Measurements from ENCODE around the gene AFDN. TPM values are rescaled to one million over a fixed set of nuclear protein-coding genes. Genes with fewer than 3 reads are reported as not detected.

Gene AFDN
- total RNA-seq, 1 donor from 2014 or later = 109 TPM

DNA sequence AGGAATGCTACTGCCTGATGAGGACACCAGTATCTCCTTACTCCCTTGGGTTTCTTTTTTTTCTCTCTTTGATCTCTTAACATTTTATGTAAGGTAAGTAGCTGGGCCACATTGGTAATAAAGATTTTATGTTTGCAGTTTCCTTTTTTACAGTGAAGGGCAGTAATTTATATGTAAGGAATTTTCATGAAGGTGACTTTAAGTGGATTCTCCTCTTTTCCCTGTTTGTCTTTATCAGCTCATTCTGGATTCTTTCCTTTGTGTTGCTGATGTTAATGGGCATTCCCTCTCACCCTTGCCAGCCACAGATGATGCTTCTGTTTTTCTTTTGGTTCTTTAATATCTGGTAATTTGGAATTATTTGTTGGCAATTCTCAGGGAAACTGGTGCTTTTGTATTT is 34.7 kb downstream of the AFDN start:
- no peak overlapping the region for H3K4me3 ChIP-seq (ENCODE audit: low read depth, low read length)
- TF ChIP-seq, protein P1, sequence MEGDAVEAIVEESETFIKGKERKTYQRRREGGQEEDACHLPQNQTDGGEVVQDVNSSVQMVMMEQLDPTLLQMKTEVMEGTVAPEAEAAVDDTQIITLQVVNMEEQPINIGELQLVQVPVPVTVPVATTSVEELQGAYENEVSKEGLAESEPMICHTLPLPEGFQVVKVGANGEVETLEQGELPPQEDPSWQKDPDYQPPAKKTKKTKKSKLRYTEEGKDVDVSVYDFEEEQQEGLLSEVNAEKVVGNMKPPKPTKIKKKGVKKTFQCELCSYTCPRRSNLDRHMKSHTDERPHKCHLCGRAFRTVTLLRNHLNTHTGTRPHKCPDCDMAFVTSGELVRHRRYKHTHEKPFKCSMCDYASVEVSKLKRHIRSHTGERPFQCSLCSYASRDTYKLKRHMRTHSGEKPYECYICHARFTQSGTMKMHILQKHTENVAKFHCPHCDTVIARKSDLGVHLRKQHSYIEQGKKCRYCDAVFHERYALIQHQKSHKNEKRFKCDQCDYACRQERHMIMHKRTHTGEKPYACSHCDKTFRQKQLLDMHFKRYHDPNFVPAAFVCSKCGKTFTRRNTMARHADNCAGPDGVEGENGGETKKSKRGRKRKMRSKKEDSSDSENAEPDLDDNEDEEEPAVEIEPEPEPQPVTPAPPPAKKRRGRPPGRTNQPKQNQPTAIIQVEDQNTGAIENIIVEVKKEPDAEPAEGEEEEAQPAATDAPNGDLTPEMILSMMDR (conservative IDR thresholded peaks at IDR 0.05; ENCODE audit: low read depth, low read length) = no peak
- DNase-seq (ENCODE audit: low read depth) = no peak

DNA sequence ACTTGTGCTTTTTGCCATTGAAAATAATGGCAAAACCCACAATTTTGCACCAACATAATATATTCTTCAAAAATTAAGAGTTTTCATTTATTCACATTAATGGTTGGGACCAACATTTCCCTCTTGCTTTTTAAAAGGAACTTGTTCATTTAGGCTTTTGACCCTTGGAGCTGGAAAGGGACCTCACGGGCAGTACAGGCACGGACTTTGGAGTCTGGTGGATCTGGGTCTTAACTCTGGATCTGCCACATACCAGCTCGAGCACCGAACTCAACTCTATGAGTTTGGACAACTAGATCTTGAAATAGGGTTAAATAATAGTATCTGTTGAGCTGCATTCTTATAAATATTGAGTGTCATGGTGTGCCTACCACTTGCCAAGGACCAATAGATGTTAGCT is 37.2 kb downstream of the AFDN start:
- H3K4me3 ChIP-seq (ENCODE audit: low read depth, low read length) = no peak overlapping the region
- TF ChIP-seq, protein P1 (conservative IDR thresholded peaks at IDR 0.05; ENCODE audit: low read depth, low read length) = no peak
- DNase-seq (ENCODE audit: low read depth) = no peak

DNA sequence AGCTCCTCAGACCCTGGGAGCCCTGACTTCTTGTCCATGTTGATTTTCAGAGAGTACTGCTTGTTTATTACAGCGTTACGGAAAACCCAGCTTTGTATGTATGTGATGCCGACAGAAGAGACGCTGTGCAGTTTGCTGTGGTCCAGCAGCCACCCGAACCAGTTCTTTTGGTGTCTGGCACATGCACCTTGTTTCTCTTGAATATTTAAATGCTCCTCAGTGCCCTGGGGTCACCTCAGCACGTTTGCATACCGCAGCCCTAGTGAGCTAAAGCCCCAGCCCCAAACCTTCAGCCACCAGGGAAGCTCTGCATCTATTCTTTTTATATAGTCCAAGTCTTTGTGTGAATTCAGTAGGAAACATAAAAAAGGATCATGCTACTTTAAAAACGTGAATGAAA is 39.9 kb downstream of the AFDN start:
- TF ChIP-seq, protein P1 (conservative IDR thresholded peaks at IDR 0.05; ENCODE audit: low read depth, low read length) = no peak
- no peak for DNase-seq (ENCODE audit: low read depth)
- H3K4me3 ChIP-seq (ENCODE audit: low read depth, low read length) = no peak overlapping the region

DNA sequence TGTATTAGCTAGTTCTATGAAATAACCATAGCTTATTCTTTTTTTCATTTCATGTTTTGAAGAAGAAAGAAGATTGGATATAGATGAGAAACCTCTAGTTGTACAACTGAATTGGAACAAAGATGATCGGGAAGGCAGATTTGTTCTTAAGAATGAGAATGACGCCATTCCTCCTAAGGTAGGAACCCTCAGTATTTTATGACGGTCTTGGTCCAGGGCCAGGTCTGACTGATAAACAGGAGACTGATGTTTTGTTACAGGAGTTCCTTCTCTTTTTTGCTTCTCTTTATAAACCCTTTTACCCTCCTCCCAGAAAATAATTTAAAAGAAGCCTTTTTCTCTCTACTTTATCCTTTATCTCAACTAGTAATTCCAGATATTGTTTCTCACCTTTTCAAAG is 43.6 kb downstream of the AFDN start:
- TF ChIP-seq, protein P1 (conservative IDR thresholded peaks at IDR 0.05; ENCODE audit: low read depth, low read length) = no peak
- H3K4me3 ChIP-seq (ENCODE audit: low read depth, low read length) = no peak overlapping the region
- no peak for DNase-seq (ENCODE audit: low read depth)

DNA sequence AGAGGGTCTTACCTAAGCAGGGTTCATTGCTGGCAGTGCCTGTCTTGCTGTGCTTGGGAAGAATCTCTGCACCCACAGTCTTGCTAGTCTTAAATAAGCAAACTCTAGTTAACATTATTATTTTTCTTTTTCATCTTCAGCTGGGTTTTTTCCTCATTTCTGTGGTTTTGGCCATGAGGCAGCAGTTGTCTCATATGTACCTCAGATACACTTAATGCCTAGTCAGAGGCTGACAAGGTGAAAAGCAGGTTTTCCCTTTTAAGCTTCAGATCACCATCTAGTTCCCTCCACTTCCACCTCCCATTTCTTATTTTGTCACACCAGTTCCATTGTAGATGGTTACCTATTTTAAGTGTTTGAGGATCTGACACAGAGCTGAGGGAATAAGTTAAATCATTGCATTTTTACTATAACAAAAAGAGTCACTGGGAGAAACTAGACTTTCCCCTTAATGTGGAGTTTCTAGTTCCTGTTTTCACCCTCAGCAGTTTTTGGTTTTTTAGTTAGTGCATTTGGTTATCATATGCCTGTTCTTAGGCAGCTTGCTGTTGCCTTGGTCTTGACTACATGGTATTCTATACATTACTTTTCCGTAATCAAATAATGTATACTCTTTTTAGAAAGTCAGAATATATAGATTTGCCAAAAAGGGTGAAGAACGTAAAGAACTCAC is 46.0 kb downstream of the AFDN start:
- DNase-seq (ENCODE audit: low read depth) = no peak
- no peak overlapping the region for H3K4me3 ChIP-seq (ENCODE audit: low read depth, low read length)

DNA sequence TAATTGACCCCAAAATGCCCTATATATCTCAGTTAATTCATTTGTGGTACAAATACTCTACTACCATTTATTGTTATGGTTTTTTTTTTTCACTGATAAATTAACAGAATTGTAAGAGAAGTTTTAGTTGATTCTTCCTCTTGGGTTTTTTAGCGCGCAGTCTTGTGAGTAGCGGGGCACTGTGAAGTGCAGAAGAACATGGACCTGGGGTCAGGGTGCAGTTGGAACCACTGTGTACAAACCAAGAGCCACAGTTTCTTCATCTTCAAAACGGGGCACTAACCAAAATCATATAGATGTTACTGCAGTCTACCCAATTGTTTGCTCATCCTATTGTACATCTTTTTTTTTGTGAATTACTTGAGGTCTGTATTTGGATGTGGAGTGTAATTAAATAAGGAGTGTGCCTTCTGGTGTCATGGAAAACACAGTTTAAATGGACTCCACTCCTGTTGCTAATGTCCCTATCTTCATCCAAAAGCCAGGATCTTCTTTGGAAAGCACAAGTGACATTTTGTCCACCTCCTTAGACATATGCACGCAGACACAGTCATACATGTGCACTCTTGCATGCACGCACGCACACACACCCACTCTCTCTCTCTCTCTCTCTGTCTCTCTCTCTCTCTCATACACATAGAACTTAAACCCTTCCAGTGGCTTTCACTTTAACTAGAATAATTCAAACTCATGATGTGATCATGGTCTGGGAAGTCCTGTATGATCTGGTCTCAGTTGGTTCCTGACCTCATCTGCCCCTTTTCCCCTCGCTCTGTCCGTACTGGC is 51.5 kb downstream of the AFDN start:
- no peak for DNase-seq (ENCODE audit: low read depth)
- no peak overlapping the region for H3K4me3 ChIP-seq (ENCODE audit: low read depth, low read length)
- TF ChIP-seq, protein P1 (conservative IDR thresholded peaks at IDR 0.05; ENCODE audit: low read depth, low read length) = no peak

More for the DNA sequence above, 46.0 kb downstream of the AFDN start:
- TF ChIP-seq, protein P1 (conservative IDR thresholded peaks at IDR 0.05; ENCODE audit: low read depth, low read length) = no peak
